GM23338 (cell line): ENCODE results near the gene GOLGB1. TPM values are rescaled to one million over a fixed set of nuclear protein-coding genes. Genes with fewer than 3 reads are reported as not detected.

Experiments
- ATAC-seq: fragments of 200-7000 bp; cut with Tn5 transposase; 3 replicates; pipeline ENCODE4 v1.9.1; 2020
- DNase-seq: peaks from one replicate; pipeline ENCODE4 v3.0.0-alpha.2; 2015; ENCODE audit warnings: low spot score
- H2AFZ ChIP-seq: fragments of 200-600 bp; sonication (generic); 2 replicates; pipeline ENCODE4 v1.8.0; 2016; ENCODE audit warnings: antibody characterized with exemption, mild to moderate bottlenecking, moderate library complexity
- H3F3A ChIP-seq: fragments of 200-600 bp; sonication (generic); replicated peaks from 2 replicates; pipeline ENCODE4 v1.8.0; 2017; ENCODE audit warnings: antibody characterized with exemption, mixed run types, low read depth
- H3K27ac ChIP-seq: fragments of 200-600 bp; sonication (generic); 2 replicates; pipeline ENCODE4 v1.6.1; 2016; ENCODE audit warnings: low read depth
- H3K27me3 ChIP-seq: fragments of 200-600 bp; sonication (generic); 2 replicates; pipeline ENCODE4 v1.8.0; 2016; ENCODE audit warnings: mild to moderate bottlenecking, mixed run types, moderate library complexity; ENCODE audit not compliant: insufficient read depth
- H3K36me3 ChIP-seq: fragments of 200-600 bp; sonication (generic); 2 replicates; pipeline ENCODE4 v1.8.0; 2016; ENCODE audit warnings: mild to moderate bottlenecking; ENCODE audit not compliant: insufficient read depth
- H3K4me1 ChIP-seq: fragments of 200-600 bp; sonication (generic); 2 replicates; pipeline ENCODE4 v1.8.0; 2016; ENCODE audit warnings: mild to moderate bottlenecking, moderate library complexity; ENCODE audit not compliant: insufficient read depth
- H3K4me2 ChIP-seq: fragments of 200-600 bp; sonication (generic); 2 replicates; pipeline ENCODE4 v1.7.1; 2017; ENCODE audit warnings: mixed run types
- H3K4me3 ChIP-seq: fragments of 200-600 bp; sonication (generic); 2 replicates; pipeline ENCODE4 v1.6.1; 2016; ENCODE audit warnings: mixed run types
- H3K79me2 ChIP-seq: fragments of 200-600 bp; sonication (generic); replicated peaks from 2 replicates; pipeline ENCODE4 v1.8.0; 2017; ENCODE audit warnings: mild to moderate bottlenecking; ENCODE audit not compliant: insufficient read depth
- H3K9me2 ChIP-seq: fragments of 200-600 bp; sonication (generic); 2 replicates; pipeline ENCODE4 v1.8.0; 2017; ENCODE audit not compliant: insufficient read depth
- H4K20me1 ChIP-seq: fragments of 200-600 bp; sonication (generic); replicated peaks from 2 replicates; pipeline ENCODE4 v1.8.0; 2017; ENCODE audit warnings: mild to moderate bottlenecking; ENCODE audit not compliant: insufficient read depth
- H3K27ac Mint-ChIP-seq: 2 replicates; pipeline ENCODE4 v1.8.0; 2020; ENCODE audit warnings: inconsistent platforms, mild to moderate bottlenecking, moderate library complexity, mixed read lengths
- H3K27me3 Mint-ChIP-seq: 3 replicates; pipeline ENCODE4 v1.8.0; 2022; ENCODE audit warnings: low read depth, mild to moderate bottlenecking, moderate library complexity, mixed read lengths, inconsistent platforms; ENCODE audit not compliant: insufficient read depth, poor library complexity
- H3K36me3 Mint-ChIP-seq: 3 replicates; pipeline ENCODE4 v1.8.0; 2021; ENCODE audit warnings: low read depth, mild to moderate bottlenecking, inconsistent platforms, moderate library complexity, mixed read lengths
- H3K4me1 Mint-ChIP-seq: 3 replicates; pipeline ENCODE4 v1.8.0; 2020; ENCODE audit warnings: mild to moderate bottlenecking, inconsistent platforms, mixed read lengths
- H3K4me3 Mint-ChIP-seq: 3 replicates; pipeline ENCODE4 v1.8.0; 2021; ENCODE audit warnings: moderate library complexity, mild to moderate bottlenecking, inconsistent platforms, mixed read lengths
- H3K9me3 Mint-ChIP-seq: 3 replicates; pipeline ENCODE4 v1.8.0; 2020; ENCODE audit warnings: moderate library complexity, mild to moderate bottlenecking, inconsistent platforms, mixed read lengths
- CREB1 ChIP-seq: fragments of 250-450 bp; sonication (Bioruptor Pico); IDR thresholded peaks from 2 replicates; pipeline ENCODE4 v1.5.0; 2020; ENCODE audit warnings: low read depth, mild to moderate bottlenecking, moderate library complexity
- CTCF ChIP-seq, 2 experiments: fragments of 200-600 bp in 1 of 2; sonication (generic) in 1 of 2; conservative IDR thresholded peaks; 2 replicates each; pipeline versions ENCODE4 v1.5.1 to v1.6.1; 2016 to 2017; ENCODE audit warnings: antibody characterized with exemption in 2 of 2, low read depth in 2 of 2, mild to moderate bottlenecking in 2 of 2, moderate library complexity in 1 of 2
- EZH2 ChIP-seq: fragments of 200-600 bp; sonication (generic); IDR thresholded peaks from one replicate; pipeline ENCODE4 v1.8.0; 2017; ENCODE audit warnings: antibody characterized with exemption, mild to moderate bottlenecking, low read depth; ENCODE audit not compliant: unreplicated experiment
- EZH2phosphoT487 ChIP-seq: fragments of 200-600 bp; sonication (generic); IDR thresholded peaks from one replicate; pipeline ENCODE4 v1.8.1; 2018; ENCODE audit warnings: antibody characterized with exemption; ENCODE audit not compliant: unreplicated experiment
- JUNB ChIP-seq: IDR thresholded peaks from one replicate; pipeline ENCODE4 v1.6.1; 2016; ENCODE audit warnings: antibody characterized with exemption; ENCODE audit not compliant: unreplicated experiment
- NANOG ChIP-seq: IDR thresholded peaks from 2 replicates; pipeline ENCODE4 v1.6.1; 2016; ENCODE audit warnings: antibody characterized with exemption, borderline replicate concordance
- POLR2AphosphoS5 ChIP-seq: IDR thresholded peaks from 2 replicates; pipeline ENCODE4 v1.6.1; 2016; ENCODE audit warnings: antibody characterized with exemption, low read depth
- REST ChIP-seq: IDR thresholded peaks from one replicate; pipeline ENCODE4 v1.6.1; 2018; ENCODE audit warnings: antibody characterized with exemption; ENCODE audit not compliant: unreplicated experiment
- STAT1 ChIP-seq: IDR thresholded peaks from one replicate; pipeline ENCODE4 v1.6.1; 2016; ENCODE audit warnings: antibody characterized with exemption; ENCODE audit not compliant: unreplicated experiment
- ZNF114 ChIP-seq: fragments of 250-450 bp; sonication (Bioruptor Pico); IDR thresholded peaks from 2 replicates; pipeline ENCODE4 v1.5.0; 2020; ENCODE audit warnings: mild to moderate bottlenecking, moderate library complexity
- ZNF331 ChIP-seq: fragments of 250-450 bp; sonication (Bioruptor Pico); IDR thresholded peaks from 2 replicates; pipeline ENCODE4 v1.5.0; 2020; ENCODE audit warnings: low read depth, mild to moderate bottlenecking, moderate library complexity
- ZNF462 ChIP-seq: fragments of 250-450 bp; sonication (Bioruptor Pico); IDR thresholded peaks from 2 replicates; pipeline ENCODE4 v1.5.0; 2020; ENCODE audit warnings: mild to moderate bottlenecking, moderate library complexity
- polyA plus RNA-seq: library from polyadenylated mRNA; unstranded; fragments of >200 nt; fragmentation: Nextera tagmentation; extraction: Ambion mirVana; gene quantifications from 2 replicates; pipeline ENCODE4 v1.2.1, GENCODE V29; 2016
- total RNA-seq: library from RNA; depleted of rRNA; stranded (reverse); fragments of >200 nt; shearing (Covaris generic); gene quantifications from 2 replicates; pipeline ENCODE4 v1.2.3, GENCODE V29; 2014

Gene GOLGB1
- total and polyA plus RNA-seq, 2 experiments from 2014 or later = 34.5 to 56.8 TPM

- Histone ChIP-seq H3K79me2 (no peaks in the 10 kb centered on the region), H3K4me1 (peaks cover 23% of the 10 kb centered on the region), H3K36me3 (no peaks in the 10 kb centered on the region), H3K9me2 (peaks cover 22% of the 10 kb centered on the region; the same call in 1 of the 2 replicates), H2AFZ (peak overlapping the region; percentile 90), H3K4me2 (no peak overlapping the region), H3K27me3 (no peaks in the 10 kb centered on the region), H3K4me3 (no peak overlapping the region), H3K27ac (no peak overlapping the region), H4K20me1 (no peaks in the 10 kb centered on the region), H3F3A (no peaks in the 10 kb centered on the region)
- no peak for DNase-seq
- no peak for TF ChIP-seq STAT1
- TF ChIP-seq CREB1 (CRISPR knock-in tag) = no peak
- TF ChIP-seq ZNF462 (CRISPR knock-in tag) = no peak
- TF ChIP-seq ZNF331 (CRISPR knock-in tag) = no peak
- no peak for TF ChIP-seq CTCF (conservative IDR thresholded peaks at IDR 0.05; ENCODE audit: low read depth in 2 of 2)
- no peak for TF ChIP-seq NANOG
- no peak for TF ChIP-seq EZH2phosphoT487
- no peak for TF ChIP-seq POLR2AphosphoS5
- TF ChIP-seq REST = no peak
- TF ChIP-seq ZNF114 = no peak
- TF ChIP-seq EZH2 = no peak
- TF ChIP-seq JUNB = no peak
- peaks cover 20% of the 10 kb centered on the region for H3K4me1 Mint-ChIP-seq
- peaks cover 2% of the 10 kb centered on the region for H3K27me3 Mint-ChIP-seq
- no peaks in the 10 kb centered on the region; the same call in 2 of the 3 replicates for H3K36me3 Mint-ChIP-seq
- no peaks in the 10 kb centered on the region for H3K9me3 Mint-ChIP-seq
- no peak for ATAC-seq
- no peak overlapping the region; the same call in 1 of the 2 replicates for H3K27ac Mint-ChIP-seq
- H3K4me3 Mint-ChIP-seq = no peak overlapping the region
Measured at GRCh38 chr3:121626495-121626894, 123.0 kb downstream of the GOLGB1 start.
